Activated B cell treated with CpG ODN at 0.5 μM for 24 hours (primary cell): ENCODE results near the gene MBOAT7. TPM values are rescaled to one million over a fixed set of nuclear protein-coding genes. Genes with fewer than 3 reads are reported as not detected.

ENCODE experiments used
- ATAC-seq: fragments of 200-7000 bp; cut with Tn5 transposase; one replicate; pipeline ENCODE4 v1.10.0; 2021; ENCODE audit warnings: low read depth, mild to moderate bottlenecking, moderate library complexity
- CTCF ChIA-PET: fragments of 350-600 bp; sonication (Branson Sonifier 250); formaldehyde crosslinking; loops from one replicate; lab custom pipeline; 2021; ENCODE audit warnings: antibody characterized with exemption; lab: Charles Lee
- POLR2A ChIA-PET: fragments of 350-600 bp; sonication (Branson Sonifier 250); formaldehyde crosslinking; loops from one replicate; lab custom pipeline; 2021; ENCODE audit warnings: antibody characterized with exemption; lab: Charles Lee
- DNase-seq: peaks from one replicate; pipeline ENCODE4 v3.0.0; 2022
- H3K27ac Mint-ChIP-seq: one replicate; pipeline ENCODE4 v1.8.0; 2020; ENCODE audit warnings: mixed read lengths
- H3K27me3 Mint-ChIP-seq: one replicate; pipeline ENCODE4 v1.8.0; 2021; ENCODE audit warnings: mixed read lengths
- H3K36me3 Mint-ChIP-seq: one replicate; pipeline ENCODE4 v1.8.0; 2021; ENCODE audit warnings: low read depth, mixed read lengths
- H3K4me1 Mint-ChIP-seq: one replicate; pipeline ENCODE4 v1.8.0; 2021; ENCODE audit warnings: mixed read lengths
- H3K4me3 Mint-ChIP-seq: one replicate; pipeline ENCODE4 v1.8.0; 2020; ENCODE audit warnings: mild to moderate bottlenecking, mixed read lengths
- H3K9me3 Mint-ChIP-seq: one replicate; pipeline ENCODE4 v1.8.0; 2020; ENCODE audit warnings: mixed read lengths
- intact Hi-C: fragments of 100-400 bp; cut with micrococcal nuclease; formaldehyde crosslinking; loops from one replicate; pipeline ENCODE4 v1.15.1; 2024
- total RNA-seq: library from RNA; stranded (reverse); gene quantifications from 2 replicates; pipeline ENCODE4 v1.2.3, GENCODE V29; 2022
- TF ChIP-seq, protein P1 (sequence below): fragments of 200-600 bp; IDR thresholded peaks from one replicate; pipeline ENCODE4 v1.8.0; 2022; ENCODE audit warnings: antibody characterized with exemption, mild to moderate bottlenecking

MBOAT7 gene
- total RNA-seq, 1 donor from 2014 or later = 21.4 TPM

DNA sequence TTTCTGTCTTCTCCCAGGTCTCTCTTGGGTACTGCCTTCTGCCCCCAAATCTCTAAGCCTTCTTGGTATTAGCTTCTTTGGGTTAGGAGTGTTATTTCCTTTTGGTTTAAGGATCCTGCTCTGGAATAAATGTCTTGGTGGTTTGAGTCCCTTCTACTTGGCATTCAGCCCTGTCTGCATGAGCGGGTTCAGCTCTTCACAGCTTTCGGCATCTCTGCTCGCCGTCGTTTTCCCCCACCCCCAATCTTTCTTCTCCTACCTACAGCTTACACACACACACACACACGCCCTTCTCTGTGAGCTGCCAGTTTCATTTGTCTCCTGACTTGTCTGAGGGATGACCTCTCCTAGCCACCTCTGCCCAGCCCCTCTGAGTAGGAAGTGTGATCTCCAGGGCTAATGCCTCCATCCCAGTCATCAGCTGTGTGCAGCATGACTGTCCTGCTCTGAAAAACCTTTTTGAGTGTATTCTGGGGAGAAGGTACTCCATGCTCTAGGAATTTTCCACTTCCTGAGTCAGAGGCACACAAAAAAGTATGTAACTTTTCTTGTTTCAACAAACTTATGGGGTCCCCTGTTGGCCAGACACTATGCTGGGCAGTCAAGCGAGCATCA, 47.1 kb downstream of the MBOAT7 start:
- CTCF ChIA-PET = interaction anchor here (1.0 kb wide), 1 partner anchor 17 kb away, joined by 3 read pairs; the partner anchor contains the start of gene LENG1
- POLR2A ChIA-PET = interaction anchor here (0.6 kb wide), 1 partner anchor 15 kb away, joined by 3 read pairs; no protein-coding TSS in a partner anchor
- ATAC-seq = no peak
- Mint-ChIP-seq H3K4me1 (peaks cover 38% of the 10 kb centered on the region), H3K36me3 (peaks cover 75% of the 10 kb centered on the region), H3K4me3 (no peak overlapping the region), H3K27ac (no peak overlapping the region), H3K9me3 (no peaks in the 10 kb centered on the region), H3K27me3 (no peaks in the 10 kb centered on the region)
- no peak for DNase-seq
- intact Hi-C loops = no loop called here
- TF ChIP-seq, protein P1, sequence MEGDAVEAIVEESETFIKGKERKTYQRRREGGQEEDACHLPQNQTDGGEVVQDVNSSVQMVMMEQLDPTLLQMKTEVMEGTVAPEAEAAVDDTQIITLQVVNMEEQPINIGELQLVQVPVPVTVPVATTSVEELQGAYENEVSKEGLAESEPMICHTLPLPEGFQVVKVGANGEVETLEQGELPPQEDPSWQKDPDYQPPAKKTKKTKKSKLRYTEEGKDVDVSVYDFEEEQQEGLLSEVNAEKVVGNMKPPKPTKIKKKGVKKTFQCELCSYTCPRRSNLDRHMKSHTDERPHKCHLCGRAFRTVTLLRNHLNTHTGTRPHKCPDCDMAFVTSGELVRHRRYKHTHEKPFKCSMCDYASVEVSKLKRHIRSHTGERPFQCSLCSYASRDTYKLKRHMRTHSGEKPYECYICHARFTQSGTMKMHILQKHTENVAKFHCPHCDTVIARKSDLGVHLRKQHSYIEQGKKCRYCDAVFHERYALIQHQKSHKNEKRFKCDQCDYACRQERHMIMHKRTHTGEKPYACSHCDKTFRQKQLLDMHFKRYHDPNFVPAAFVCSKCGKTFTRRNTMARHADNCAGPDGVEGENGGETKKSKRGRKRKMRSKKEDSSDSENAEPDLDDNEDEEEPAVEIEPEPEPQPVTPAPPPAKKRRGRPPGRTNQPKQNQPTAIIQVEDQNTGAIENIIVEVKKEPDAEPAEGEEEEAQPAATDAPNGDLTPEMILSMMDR = no peak

DNA sequence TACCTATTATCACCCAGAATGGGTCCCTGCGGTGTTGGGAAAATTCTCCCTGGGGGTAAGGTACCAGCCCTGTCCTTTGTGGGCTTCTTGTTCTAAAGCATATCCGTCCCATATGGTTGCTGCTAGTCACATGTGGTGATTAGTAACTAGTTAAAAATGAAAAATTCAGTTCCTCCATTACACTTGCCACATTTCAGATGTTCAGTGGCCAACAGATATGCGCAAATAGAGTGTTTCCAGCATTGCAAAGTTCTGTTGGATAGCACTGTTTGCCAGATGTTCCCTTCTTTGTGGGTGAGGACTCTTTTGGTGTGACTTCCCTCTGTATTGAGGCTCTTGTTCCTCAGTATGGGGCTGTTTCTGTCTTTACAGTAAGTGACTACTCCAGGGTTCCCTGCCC, 48.0 kb downstream of the MBOAT7 start:
- H3K4me3 Mint-ChIP-seq = no peak overlapping the region
- TF ChIP-seq, protein P1 = no peak
- intact Hi-C loops = no loop called here
- H3K27ac Mint-ChIP-seq = no peak overlapping the region
- ATAC-seq (no peak), DNase-seq (no peak)
- ChIA-PET POLR2A (interaction anchor here (0.6 kb wide), 2 partner anchors 16 to 58 kb away, joined by 3 read pairs; no protein-coding TSS in a partner anchor), CTCF (interaction anchor here (1.0 kb wide), 1 partner anchor 18 kb away, joined by 3 read pairs; the partner anchor contains the start of gene LENG1)
- H3K9me3 Mint-ChIP-seq = no peaks in the 10 kb centered on the region
- no peaks in the 10 kb centered on the region for H3K27me3 Mint-ChIP-seq
- H3K36me3 Mint-ChIP-seq = peaks cover 66% of the 10 kb centered on the region
- H3K4me1 Mint-ChIP-seq = peaks cover 46% of the 10 kb centered on the region

DNA sequence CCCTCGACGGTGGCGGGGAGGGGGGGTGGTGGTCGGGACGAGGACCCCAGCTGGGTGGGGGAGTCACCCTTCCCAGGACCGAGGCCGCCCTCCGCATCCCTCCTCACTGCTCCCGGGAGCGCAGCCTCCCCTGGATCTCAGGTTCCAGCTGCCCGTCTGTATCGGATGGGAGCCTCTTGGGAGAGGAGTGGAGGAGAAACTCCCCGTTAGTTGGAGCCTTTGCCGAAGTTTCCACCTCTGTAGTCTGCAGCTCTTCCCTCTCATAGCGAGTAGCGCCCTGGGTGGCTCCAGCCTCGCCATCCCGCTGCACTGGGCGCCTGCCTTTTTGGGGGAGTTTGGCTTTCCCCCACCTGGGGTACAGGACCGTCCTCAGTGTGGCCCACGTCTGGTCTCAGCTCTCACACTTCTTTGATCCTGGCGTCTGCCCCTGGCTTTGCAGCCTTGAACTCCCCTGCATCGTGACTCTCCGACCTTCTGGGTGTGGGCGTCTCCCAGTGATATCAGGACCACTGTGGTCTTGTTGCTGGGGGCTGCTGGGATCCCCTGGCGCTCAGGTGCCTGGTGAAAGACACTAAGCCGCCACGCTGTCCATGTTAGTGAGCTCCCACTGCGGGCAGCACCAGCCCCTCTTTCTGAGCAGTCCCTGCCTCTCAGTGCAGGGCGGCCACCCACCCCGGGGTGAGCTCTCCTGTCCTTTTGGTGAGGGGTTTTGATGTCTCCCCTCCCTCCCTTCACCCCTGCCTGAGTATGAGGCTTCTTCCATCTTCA, 50.7 kb downstream of the MBOAT7 start:
- no peak for ATAC-seq
- H3K4me1 Mint-ChIP-seq = peaks cover 51% of the 10 kb centered on the region
- H3K9me3 Mint-ChIP-seq = no peaks in the 10 kb centered on the region
- H3K27ac Mint-ChIP-seq = peak overlapping the region; percentile 83
- peaks cover 40% of the 10 kb centered on the region for H3K36me3 Mint-ChIP-seq
- intact Hi-C loops = no loop called here
- TF ChIP-seq, protein P1 = no peak
- no peaks in the 10 kb centered on the region for H3K27me3 Mint-ChIP-seq
- ChIA-PET POLR2A (interaction anchor here (0.6 to 3.8 kb wide), 5 partner anchors 12 to 310 kb away, joined by 3 to 69 read pairs (median 17); partner anchors contain the start of genes LENG1, LENG8 and RPS9), CTCF (no interaction called here)
- peak overlapping the region; percentile 85 for H3K4me3 Mint-ChIP-seq
- DNase-seq = no peak

DNA sequence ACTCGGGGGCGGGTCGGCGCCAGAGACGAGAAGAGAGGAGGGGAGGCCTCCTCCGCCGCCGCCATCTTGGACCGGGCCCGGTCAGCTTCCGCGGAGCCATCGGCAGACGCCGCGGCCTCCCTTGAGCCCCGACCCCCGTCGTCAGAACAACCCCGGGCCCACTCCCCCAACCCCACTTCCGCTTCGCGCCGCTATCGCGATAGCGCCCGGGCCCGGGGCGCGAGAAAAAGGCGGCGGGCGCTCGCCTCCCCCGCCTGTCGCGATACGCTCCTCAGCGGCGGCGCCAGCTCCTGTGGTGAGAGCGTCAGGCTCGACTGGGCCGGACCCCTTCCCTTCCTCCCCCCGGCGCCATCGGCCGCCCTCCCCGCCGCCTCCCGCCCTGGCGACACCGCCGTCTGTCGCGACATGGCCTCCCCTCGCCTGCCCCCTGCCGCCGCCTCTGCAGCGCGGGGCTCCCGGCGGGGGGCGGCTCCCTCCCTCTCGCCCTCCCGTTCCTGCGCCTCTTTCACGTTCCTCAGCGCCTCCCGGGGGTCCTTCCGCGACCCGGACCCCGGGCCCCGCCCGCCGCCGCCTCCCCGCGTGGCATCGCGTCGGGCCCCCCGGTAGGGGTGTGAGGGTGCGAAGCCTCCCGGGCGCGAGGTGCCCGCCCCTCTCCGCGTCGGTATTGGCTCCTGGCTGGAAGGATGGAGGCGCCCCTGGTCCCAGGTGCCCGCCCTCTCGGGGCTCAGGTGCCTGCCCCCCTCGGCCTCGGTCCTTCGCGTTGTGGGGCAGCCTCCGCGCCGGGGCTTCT, 51.5 kb downstream of the MBOAT7 start, which contains the start of gene CNOT3:
Gene CNOT3, plus strand, starts transcription at position 64 of the 790 bp plus-strand sequence. CDS start 5,217 bp downstream, outside the sequence.
- intact Hi-C loops = loop anchor here (1.0 to 2.0 kb wide), 8 partner anchors 21 to 1247 kb away; partner anchors contain the start of genes LENG1, MYADM, NDUFA3 and PRPF31
- no peak for ATAC-seq
- H3K9me3 Mint-ChIP-seq = no peaks in the 10 kb centered on the region
- ChIA-PET CTCF (interaction anchor here (0.9 to 1.7 kb wide), 2 partner anchors 24 to 51 kb away, joined by 3 to 8 read pairs; partner anchors contain the start of gene MBOAT7), POLR2A (interaction anchor here (0.5 to 3.8 kb wide), 17 partner anchors 13 to 1462 kb away, joined by 3 to 69 read pairs (median 5); partner anchors contain the start of genes FIZ1, LENG1, LENG8 and LENG9)
- H3K4me3 Mint-ChIP-seq = peak within 1 kb of the TSS; percentile 85
- peak within 1 kb of the TSS; percentile 90 for H3K27ac Mint-ChIP-seq
- peaks cover 32% of the 10 kb centered on the region for H3K36me3 Mint-ChIP-seq
- H3K27me3 Mint-ChIP-seq = no peaks in the 10 kb centered on the region
- peaks cover 51% of the 10 kb centered on the region for H3K4me1 Mint-ChIP-seq
- DNase-seq = no peak
- TF ChIP-seq, protein P1 = no peak
